HepG2 (cell line): Measurements from ENCODE around the gene NOL4L. TPM values are rescaled to one million over a fixed set of nuclear protein-coding genes. Genes with fewer than 3 reads are reported as not detected.
A peak's percentile ranks its signal among the peaks of the same experiment; 100 is the strongest.

ENCODE experiments used
- HNRNPL ChIP-seq: fragments of 200-400 bp; formaldehyde crosslinking; IDR thresholded peaks from 2 replicates; pipeline ENCODE4 v1.6.1; 2017; ENCODE audit warnings: mild to moderate bottlenecking, low read depth, low read length
- ISL2 ChIP-seq: sonication (generic); formaldehyde crosslinking; IDR thresholded peaks from 2 replicates; pipeline ENCODE4 v1.5.0; 2020; ENCODE audit warnings: missing genetic modification reagents
- MAF1 ChIP-seq: sonication (generic); formaldehyde crosslinking; IDR thresholded peaks from 2 replicates; pipeline ENCODE4 v1.5.0; 2020; ENCODE audit warnings: missing genetic modification reagents, borderline replicate concordance
- MZF1 ChIP-seq: sonication (generic); formaldehyde crosslinking; IDR thresholded peaks from 2 replicates; pipeline ENCODE4 v1.8.1; 2023; ENCODE audit warnings: mild to moderate bottlenecking, missing genetic modification reagents, borderline replicate concordance
- SALL1 ChIP-seq: sonication (generic); formaldehyde crosslinking; IDR thresholded peaks from 2 replicates; pipeline ENCODE4 v1.8.0; 2022; ENCODE audit warnings: mild to moderate bottlenecking, missing genetic modification reagents
- TEAD3 ChIP-seq: optimal IDR thresholded peaks from 2 replicates; pipeline ENCODE3; 2016; ENCODE audit warnings: borderline replicate concordance
- ZNF460 ChIP-seq: sonication (generic); formaldehyde crosslinking; IDR thresholded peaks from 2 replicates; pipeline ENCODE4 v1.5.1; 2020; ENCODE audit warnings: missing genetic modification reagents, mild to moderate bottlenecking, borderline replicate concordance
- ZNF782 ChIP-seq: sonication (generic); formaldehyde crosslinking; IDR thresholded peaks from 2 replicates; pipeline ENCODE4 v1.4.0; 2020; ENCODE audit warnings: missing genetic modification reagents, mild to moderate bottlenecking, borderline replicate concordance
- polyA plus RNA-seq, 8 experiments: library from polyadenylated mRNA; depleted of rRNA in 3 of 8; stranded (reverse) in 7 of 8; unstranded in 1 of 8; fragments of >200 nt; fragmentation: Illumina TruSeq in 4 of 8; extraction: Trizol in 4 of 8; gene quantifications; 2 replicates each; pipeline versions ENCODE4 v1.2.1 to v1.2.3, GENCODE V29; 2011 to 2016; ENCODE audit warnings: low read depth in 4 of 8, missing spikeins in 1 of 8, mixed read lengths in 1 of 8; ENCODE audit not compliant: insufficient read depth in 1 of 8
- total RNA-seq, 5 experiments: library from RNA; depleted of rRNA; stranded (reverse); fragments of >200 nt; fragmentation: Illumina TruSeq; extraction: Trizol; gene quantifications; 2 replicates each; pipeline ENCODE4 v1.2.3, GENCODE V29; 2016; ENCODE audit warnings: low read depth in 1 of 5
- TF ChIP-seq, protein P1 (sequence below): sonication (generic); formaldehyde crosslinking; IDR thresholded peaks from 2 replicates; pipeline ENCODE4 v1.5.0; 2020; ENCODE audit warnings: mild to moderate bottlenecking, low read depth, missing genetic modification reagents, borderline replicate concordance
- TF ChIP-seq, protein P2 (sequence below): sonication (generic); formaldehyde crosslinking; IDR thresholded peaks from 2 replicates; pipeline ENCODE4 v1.8.1; 2023; ENCODE audit warnings: mild to moderate bottlenecking, missing genetic modification reagents
- TF ChIP-seq, protein P3 (sequence below): sonication (generic); formaldehyde crosslinking; IDR thresholded peaks from 2 replicates; pipeline ENCODE4 v1.4.0; 2020; ENCODE audit warnings: missing genetic modification reagents
- TF ChIP-seq, protein P4 (sequence below): sonication (generic); formaldehyde crosslinking; IDR thresholded peaks from 2 replicates; pipeline ENCODE4 v1.9.0; 2022; ENCODE audit warnings: low read depth, missing genetic modification reagents

Gene NOL4L
- total and polyA plus RNA-seq, 2 of the 13 experiments (the other 11 are each of a cell fraction or from before 2014, with no cell fraction given), result 16.6 to 35.4 TPM

DNA sequence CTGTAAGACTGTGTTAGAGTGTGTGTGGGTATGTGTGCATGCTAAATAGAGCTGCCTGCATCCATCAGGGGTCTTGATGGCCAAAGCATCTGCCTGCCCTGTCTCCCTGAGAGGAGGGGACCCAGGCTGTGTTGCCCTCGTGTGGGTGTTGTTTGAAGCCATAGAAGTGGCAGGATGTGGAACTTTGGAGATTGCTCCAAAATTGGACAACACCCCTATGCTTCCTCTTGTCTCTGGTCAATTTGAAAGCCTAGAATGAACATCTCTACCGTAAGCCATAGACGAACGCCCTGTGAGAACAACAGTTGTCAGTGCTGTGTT is 144.4 kb downstream of the NOL4L start (continued):
- TF ChIP-seq, protein P1, sequence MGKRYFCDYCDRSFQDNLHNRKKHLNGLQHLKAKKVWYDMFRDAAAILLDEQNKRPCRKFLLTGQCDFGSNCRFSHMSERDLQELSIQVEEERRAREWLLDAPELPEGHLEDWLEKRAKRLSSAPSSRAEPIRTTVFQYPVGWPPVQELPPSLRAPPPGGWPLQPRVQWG (CRISPR knock-in tag), result no peak
- TF ChIP-seq HNRNPL, result no peak
- no peak for TF ChIP-seq ZNF782
- TF ChIP-seq, protein P2, sequence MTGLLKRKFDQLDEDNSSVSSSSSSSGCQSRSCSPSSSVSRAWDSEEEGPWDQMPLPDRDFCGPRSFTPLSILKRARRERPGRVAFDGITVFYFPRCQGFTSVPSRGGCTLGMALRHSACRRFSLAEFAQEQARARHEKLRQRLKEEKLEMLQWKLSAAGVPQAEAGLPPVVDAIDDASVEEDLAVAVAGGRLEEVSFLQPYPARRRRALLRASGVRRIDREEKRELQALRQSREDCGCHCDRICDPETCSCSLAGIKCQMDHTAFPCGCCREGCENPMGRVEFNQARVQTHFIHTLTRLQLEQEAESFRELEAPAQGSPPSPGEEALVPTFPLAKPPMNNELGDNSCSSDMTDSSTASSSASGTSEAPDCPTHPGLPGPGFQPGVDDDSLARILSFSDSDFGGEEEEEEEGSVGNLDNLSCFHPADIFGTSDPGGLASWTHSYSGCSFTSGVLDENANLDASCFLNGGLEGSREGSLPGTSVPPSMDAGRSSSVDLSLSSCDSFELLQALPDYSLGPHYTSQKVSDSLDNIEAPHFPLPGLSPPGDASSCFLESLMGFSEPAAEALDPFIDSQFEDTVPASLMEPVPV (CRISPR knock-in tag), result no peak
- peak; percentile 5; the same call in 1 of the 2 replicates for TF ChIP-seq SALL1 (CRISPR knock-in tag)
- TF ChIP-seq ZNF460 (CRISPR knock-in tag), result no peak
- TF ChIP-seq, protein P3, sequence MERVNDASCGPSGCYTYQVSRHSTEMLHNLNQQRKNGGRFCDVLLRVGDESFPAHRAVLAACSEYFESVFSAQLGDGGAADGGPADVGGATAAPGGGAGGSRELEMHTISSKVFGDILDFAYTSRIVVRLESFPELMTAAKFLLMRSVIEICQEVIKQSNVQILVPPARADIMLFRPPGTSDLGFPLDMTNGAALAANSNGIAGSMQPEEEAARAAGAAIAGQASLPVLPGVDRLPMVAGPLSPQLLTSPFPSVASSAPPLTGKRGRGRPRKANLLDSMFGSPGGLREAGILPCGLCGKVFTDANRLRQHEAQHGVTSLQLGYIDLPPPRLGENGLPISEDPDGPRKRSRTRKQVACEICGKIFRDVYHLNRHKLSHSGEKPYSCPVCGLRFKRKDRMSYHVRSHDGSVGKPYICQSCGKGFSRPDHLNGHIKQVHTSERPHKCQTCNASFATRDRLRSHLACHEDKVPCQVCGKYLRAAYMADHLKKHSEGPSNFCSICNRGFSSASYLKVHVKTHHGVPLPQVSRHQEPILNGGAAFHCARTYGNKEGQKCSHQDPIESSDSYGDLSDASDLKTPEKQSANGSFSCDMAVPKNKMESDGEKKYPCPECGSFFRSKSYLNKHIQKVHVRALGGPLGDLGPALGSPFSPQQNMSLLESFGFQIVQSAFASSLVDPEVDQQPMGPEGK (CRISPR knock-in tag), result no peak
- TF ChIP-seq, protein P4, sequence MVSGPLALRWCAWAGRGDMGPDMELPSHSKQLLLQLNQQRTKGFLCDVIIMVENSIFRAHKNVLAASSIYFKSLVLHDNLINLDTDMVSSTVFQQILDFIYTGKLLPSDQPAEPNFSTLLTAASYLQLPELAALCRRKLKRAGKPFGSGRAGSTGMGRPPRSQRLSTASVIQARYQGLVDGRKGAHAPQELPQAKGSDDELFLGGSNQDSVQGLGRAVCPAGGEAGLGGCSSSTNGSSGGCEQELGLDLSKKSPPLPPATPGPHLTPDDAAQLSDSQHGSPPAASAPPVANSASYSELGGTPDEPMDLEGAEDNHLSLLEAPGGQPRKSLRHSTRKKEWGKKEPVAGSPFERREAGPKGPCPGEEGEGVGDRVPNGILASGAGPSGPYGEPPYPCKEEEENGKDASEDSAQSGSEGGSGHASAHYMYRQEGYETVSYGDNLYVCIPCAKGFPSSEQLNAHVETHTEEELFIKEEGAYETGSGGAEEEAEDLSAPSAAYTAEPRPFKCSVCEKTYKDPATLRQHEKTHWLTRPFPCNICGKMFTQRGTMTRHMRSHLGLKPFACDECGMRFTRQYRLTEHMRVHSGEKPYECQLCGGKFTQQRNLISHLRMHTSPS (CRISPR knock-in tag), result no peak
- peak; percentile 30 for TF ChIP-seq TEAD3 (CRISPR knock-in tag)
- TF ChIP-seq MAF1 (CRISPR knock-in tag), result no peak
- no peak for TF ChIP-seq ISL2 (CRISPR knock-in tag)
- no peak for TF ChIP-seq MZF1 (CRISPR knock-in tag)
